ENCODE data around the gene MRGPRE.

GRCh38 chr11:3216027-3216525 is 16.1 kb downstream of the MRGPRE start:
- TF ChIP-seq SUZ12 (IDR thresholded peaks at IDR 0.05; ENCODE audit: extremely low read depth, insufficient read depth, insufficient read length) (no peak), ZNF274 (IDR thresholded peaks at IDR 0.05; ENCODE audit: low read depth, low read length) (no peak), YY1 (IDR thresholded peaks at IDR 0.05; ENCODE audit: insufficient read depth, insufficient read length) (no peak)
